GM21447 (cell line): ENCODE results near the gene CCDC24.

Source experiments
- ATAC-seq: cut with Tn5 transposase; IDR thresholded peaks from one replicate; pipeline ENCODE4 v1.9.1; 2021; ENCODE audit not compliant: unreplicated experiment

CCDC24 gene

DNA sequence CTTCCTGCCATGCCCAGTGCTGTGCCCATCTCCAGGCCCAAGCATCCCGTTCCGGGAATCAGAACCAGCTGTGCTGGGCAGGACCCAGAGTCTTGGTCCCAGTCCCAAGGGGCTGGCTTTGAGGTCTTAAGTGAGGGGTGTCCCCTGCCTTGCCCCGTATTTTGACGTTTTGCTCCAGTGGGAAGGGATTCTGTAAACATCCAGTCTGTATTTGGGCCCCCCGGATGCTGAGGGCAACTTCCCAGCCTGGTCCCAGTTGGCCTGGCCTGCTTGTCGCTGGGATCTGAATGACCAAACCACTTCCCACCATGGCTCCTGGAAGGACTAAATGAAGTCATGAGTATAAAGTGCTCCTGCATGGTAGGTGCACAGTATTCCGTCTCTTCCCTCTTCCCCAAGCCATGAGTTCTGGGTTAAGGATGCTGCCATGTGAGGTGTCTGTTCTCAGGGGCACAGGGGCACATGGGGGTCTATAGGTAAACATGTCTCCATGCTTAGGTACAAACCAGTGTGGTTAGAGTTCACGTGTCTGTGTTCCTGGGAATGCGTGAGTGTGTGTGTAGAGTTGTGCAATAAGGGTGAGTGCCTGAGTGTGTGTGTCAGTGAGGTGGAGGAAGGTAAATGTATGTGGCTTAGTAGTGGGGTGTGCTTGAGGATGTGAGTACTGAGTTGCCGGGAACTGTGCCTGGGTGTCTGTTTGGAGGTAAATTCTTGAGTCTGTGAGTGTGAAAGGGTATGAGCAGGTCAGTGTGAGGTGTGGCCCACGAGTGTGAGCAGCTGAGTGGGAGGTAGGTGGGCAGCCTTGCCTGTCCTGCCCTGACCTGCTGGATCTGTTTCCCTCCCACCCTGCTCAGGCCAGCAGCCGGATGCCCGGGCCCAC lies 10.9 kb upstream of the CCDC24 start:
- no peak for ATAC-seq

DNA sequence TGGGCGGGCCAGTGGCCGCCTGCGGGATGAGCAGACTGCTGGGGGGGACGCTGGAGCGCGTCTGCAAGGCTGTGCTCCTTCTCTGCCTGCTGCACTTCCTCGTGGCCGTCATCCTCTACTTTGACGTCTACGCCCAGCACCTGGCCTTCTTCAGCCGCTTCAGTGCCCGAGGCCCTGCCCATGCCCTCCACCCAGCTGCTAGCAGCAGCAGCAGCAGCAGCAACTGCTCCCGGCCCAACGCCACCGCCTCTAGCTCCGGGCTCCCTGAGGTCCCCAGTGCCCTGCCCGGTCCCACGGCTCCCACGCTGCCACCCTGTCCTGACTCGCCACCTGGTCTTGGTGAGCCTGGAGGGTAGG lies 10.3 kb upstream of the CCDC24 start:
- ATAC-seq: no peak

- no peak for ATAC-seq
These were observed 9.8 kb upstream of the CCDC24 start for GRCh38 chr1:43981636-43982035.

DNA sequence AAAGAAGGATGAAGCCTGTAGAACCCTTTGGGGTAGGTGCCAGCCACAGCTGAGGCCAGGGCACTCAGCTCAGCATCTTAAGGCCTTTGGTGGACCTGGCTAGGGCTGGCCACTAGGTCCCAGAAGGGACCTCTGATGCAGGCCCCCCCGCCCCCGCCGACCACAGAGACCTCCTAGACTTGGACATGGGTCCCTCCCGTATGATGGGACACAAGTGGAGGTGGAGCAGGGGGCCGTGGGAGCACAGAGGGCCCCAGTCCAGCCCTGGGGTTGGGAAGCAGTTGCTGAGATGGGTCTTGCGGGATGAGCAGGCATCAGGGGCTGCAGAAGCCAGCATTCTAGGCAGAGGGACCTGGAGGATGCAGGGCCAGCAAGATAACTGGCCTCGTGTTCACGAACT lies 9.2 kb upstream of the CCDC24 start:
- ATAC-seq: no peak

DNA sequence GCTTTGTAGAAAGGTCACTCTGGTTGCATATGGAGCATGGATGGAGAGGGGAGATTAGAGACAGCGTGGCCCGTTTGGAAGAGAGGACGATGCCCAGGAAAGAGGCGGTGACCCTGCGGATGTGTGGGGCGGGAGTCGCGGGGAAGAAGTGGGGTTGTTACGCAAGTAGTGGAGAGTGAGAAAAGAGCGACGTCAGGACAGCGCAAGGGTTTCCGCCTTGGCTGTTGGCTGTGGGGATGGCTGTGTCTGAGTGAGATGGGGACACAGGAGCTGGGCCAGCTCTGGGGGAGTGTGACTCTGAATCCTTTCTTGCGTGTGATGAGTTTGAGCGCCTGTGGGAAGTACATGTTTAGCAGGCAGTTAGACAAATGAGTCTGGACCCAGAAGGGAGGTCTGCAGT lies 8.6 kb upstream of the CCDC24 start:
- no peak for ATAC-seq

DNA sequence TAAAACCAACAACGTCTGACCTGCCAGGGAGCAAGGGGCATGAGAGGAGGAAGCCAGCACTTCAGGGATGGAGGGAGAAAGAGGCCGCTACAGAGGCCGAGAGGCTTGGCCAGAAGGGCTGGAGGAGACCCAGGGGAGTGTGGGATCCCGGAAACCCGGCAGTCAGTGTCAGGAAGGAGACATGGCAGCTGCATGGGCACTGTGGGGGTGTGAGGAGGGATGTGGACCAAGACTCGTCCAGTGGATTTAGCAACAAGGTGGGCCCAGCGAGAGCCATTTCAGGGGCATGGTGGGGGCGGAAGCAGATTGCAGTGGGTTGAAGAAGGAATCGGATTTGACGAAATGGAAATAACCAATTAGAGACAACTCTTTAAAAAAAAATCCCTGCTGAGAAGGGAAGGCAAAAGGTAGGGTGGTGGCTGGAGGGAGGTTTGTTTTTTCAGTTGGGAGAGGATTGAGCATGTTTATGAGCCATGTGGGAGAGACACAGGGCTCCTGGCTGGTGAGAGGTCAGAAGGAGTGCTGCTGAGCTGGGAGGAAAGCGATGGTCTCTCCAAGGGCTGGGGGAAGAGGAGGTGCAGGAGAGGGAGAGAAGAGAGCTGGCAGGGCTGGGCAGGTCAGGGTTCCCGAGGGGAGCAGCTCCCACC lies 8.0 kb upstream of the CCDC24 start:
- ATAC-seq: no peak

GRCh38 chr1:43984855-43985254 lies 6.5 kb upstream of the CCDC24 start:
- ATAC-seq: no peak

DNA sequence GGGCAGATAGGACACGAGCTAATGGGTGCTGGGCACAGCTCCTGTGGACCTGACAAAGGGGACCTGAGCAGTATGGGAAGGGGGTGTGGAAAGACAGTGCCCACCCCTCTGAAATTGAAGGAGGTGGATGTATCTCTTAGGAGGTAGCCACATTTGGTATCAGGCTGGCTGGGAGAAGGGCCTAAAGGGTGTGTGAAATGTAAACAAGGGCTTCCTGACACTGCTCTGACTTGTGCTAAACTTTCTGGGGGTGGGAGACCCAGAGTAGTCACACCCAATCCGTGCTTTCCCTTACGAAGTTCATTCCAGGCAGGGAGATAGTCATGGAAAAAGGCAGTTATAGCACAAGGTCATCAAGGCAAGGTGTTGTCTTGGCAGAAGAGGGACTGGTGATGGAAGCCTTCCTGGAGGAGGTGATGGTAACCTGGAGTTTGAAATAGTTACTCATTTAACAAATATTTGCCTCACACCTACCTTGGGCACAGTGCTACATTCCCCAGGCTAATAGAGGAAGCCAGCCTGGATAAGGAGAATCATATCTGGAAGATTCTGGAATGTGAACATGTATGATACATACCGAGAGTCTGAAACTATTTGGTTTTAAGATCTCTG lies 5.3 kb upstream of the CCDC24 start:
- no peak for ATAC-seq

GRCh38 chr1:43986712-43987111 lies 4.7 kb upstream of the CCDC24 start:
- ATAC-seq: no peak

DNA sequence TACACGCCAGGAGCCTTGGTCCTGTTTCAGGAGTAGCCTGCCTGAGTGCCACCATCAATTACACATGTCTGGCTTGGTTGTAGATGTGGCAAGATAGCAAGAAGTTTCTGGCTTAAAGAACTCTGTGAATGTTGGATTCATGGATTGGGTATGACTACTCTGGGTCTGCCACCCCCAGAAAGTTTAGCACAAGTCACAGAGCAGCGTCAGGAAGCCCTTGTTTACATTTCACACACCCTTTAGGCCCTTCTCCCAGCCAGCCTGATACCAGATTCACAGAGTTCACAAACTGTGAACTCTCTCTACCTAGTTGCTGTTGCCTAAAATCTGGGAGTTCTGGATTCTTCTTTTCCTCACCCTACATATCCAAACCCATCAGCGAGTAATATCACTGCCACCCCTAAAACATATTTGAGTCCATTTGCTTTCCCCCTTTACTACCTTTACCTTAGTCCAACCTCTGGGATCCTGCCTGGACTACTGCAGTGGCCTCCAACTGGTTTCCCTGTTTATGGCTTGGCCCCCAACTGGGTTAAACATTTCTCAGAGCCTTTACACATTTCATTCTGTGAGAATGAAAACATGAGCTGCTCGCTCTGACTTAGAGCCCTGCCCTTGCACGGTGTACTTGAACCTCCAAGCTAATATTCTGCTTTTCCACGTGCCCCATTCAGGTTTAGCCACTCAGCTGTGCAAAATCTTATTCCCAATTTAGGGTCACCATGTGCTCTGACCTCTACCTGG lies 4.1 kb upstream of the CCDC24 start:
- no peak for ATAC-seq

- ATAC-seq: no peak
These were observed 864 bp upstream of the CCDC24 start for GRCh38 chr1:43990271-43991199.

DNA sequence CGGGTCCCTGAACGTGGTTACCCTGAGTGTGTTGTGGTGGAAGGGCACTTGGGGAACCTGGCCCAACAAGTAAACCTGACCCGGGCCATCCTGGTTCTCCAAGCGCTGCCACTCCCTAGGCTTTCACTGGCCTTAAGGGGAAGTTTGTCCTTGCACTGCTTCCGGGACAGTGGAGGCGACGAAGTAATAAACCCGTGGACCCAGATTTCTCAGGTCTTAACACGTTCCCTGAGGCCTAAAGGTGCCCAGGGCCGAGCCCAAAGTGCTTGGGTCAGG lies 261 bp upstream of the CCDC24 start:
- ATAC-seq: no peak

DNA sequence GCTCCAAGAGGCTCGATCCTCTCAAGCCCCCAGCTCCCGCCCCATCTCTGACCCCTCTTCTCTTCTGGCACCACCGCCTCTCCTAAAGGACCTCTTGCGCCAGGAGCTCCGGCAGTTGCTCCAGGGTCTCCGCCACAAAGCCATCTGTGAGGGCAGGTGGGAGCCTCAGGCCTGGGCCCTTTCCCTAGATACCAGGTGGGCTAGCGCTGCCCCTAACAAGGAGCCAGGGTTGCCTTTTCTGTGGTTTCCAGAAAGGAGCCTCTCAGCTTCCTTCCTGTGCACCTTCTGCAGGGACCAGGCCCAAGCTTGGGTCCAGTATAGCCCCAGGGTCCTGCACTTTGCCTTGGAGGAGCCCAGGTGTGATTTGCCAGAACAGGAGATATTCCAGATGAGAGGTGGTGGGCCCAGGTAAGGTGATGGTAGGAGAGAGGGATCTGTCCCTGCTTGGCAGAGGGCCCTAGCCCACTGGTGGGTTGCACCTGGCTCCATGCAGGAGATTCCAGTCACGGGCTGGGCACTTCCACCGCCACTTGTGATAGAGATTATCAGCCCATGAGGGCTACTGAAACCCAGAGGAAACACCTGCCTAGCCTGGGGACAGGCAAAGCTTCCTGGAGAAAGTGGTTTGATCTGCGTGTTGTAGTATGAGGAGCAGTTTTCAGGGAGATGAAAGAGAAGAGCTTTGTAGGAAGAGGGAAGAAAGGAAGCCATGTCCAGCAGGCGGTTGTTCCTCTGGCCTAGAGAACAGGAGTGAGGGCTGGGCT lies 1.0 kb downstream of the CCDC24 start:
- ATAC-seq: no peak

- ATAC-seq: no peak
These were observed 2.0 kb downstream of the CCDC24 start for GRCh38 chr1:43993206-43993914.

GRCh38 chr1:43994071-43994470 lies 2.7 kb downstream of the CCDC24 start:
- ATAC-seq: no peak

DNA sequence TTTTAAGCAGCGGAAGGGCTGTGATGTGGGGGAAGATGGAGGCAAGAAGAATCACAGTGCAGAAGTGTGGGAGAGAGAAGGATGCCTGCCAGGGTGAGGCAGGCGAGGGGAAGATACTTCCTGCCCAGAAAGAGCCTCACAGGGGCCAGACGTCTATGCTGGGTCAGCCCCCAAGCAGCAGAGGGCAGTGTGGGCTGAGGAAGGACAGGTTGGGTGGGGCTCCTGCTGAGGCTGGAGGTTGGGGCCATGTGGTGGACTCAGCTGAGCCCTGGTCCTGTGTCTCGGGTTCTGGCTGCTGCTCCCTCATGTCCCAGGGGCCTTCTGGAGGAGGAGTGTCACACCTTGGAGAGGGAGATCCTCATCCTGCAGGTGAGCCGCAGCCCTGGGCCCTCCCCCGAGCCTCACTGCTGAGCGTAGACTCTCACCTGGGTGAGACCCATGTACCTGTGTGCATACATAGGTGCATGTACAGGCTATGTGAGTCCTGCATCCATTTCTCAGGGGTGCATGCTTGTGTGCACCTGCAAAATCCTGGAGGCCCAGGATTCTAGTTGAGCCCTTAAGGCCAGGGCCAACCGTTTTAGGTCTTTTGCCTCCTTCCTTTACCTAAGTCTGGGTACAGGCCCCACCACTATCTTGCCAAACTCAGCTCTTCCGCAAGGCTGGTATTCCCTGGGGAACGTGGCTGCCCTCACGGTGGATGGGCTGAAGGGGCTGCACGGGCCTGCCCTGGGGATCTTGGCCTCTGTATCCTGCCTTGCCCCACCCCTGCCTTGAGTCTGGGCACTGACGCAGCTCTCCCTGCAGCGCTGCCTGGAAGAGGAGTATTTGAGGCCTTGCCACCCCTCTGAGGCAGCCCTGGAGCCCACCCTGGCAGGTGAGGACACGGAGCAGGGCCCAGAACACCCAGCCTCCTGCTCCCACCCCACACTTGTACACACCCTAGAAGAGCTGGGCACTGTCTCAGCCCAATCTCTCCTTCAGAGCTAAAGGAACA lies 3.7 kb downstream of the CCDC24 start:
- ATAC-seq: no peak

GRCh38 chr1:43995984-43996732 lies 4.8 kb downstream of the CCDC24 start:
- no peak for ATAC-seq
